Lower leg skin (tissue), 4 donors: ENCODE data around the gene PCDH15. TPM values are rescaled to one million over a fixed set of nuclear protein-coding genes. Genes with fewer than 3 reads are reported as not detected.

Experiments used
- DNase-seq, 2 donors: peaks; one replicate each; pipeline ENCODE4 v3.0.0-alpha.2; 2019; ENCODE audit warnings: low spot score in 2 of 2
- H3K4me3 ChIP-seq: fragments of 200-600 bp; sonication (generic); 2 replicates; pipeline ENCODE4 v1.5.1; 2017; ENCODE audit warnings: mild to moderate bottlenecking, low read depth; ENCODE audit not compliant: poor library complexity, severe bottlenecking
- CTCF ChIP-seq, 3 donors: fragments of 450-650 bp; IDR thresholded peaks; one replicate each; pipeline ENCODE4 v1.5.1; 2016; ENCODE audit warnings: antibody characterized with exemption in 3 of 3, mild to moderate bottlenecking in 3 of 3, moderate library complexity in 2 of 3
- POLR2A ChIP-seq, 2 donors: fragments of 450-650 bp; IDR thresholded peaks; one replicate each; pipeline ENCODE4 v1.6.1; 2016 to 2017; ENCODE audit warnings: antibody characterized with exemption in 2 of 2, mild to moderate bottlenecking in 1 of 2, moderate library complexity in 1 of 2
- WGBS, 2 donors: methylation state at CpG; one replicate each; pipeline ENCODE4 v1.1.5; 2018; 5-methylcytosine and 5-hydroxymethylcytosine counted together
- intact Hi-C: fragments of 100-400 bp; cut with DNase I; formaldehyde crosslinking; loops from one replicate; pipeline ENCODE4 v1.15.0; 2023; ENCODE audit warnings: low total_unique reads
- total RNA-seq, 4 donors: library from RNA; depleted of rRNA; stranded (reverse); fragments of >200 nt; gene quantifications; one replicate each; pipeline ENCODE4 v1.1.0, GENCODE V29; 2016

PCDH15 gene
- total RNA-seq, 4 donors from 2014 or later: not detected

GRCh38 chr10:54708021-54708420 lies 93.0 kb downstream of the PCDH15 start:
- no peak overlapping the region for H3K4me3 ChIP-seq
- 71 to 76% methylated on average over 2 of the region's 2 CpGs for WGBS, 2 donors
- intact Hi-C loops: no loop called here
- TF ChIP-seq POLR2A (IDR thresholded peaks at IDR 0.05): no peak
- no peak for TF ChIP-seq CTCF (IDR thresholded peaks at IDR 0.05)
- DNase-seq: no peak

- H3K4me3 ChIP-seq: no peak overlapping the region
- no peak for TF ChIP-seq CTCF (IDR thresholded peaks at IDR 0.05)
- no peak for TF ChIP-seq POLR2A (IDR thresholded peaks at IDR 0.05)
- no peak for DNase-seq
- intact Hi-C loops: no loop called here
- WGBS, 2 donors: 83 to 84% methylated on average over 3 of the region's 3 CpGs
Measured at GRCh38 chr10:54702583-54703485, 98.2 kb downstream of the PCDH15 start.

GRCh38 chr10:54691331-54691730 lies 109.7 kb downstream of the PCDH15 start:
- no peak for DNase-seq
- WGBS, 2 donors: 51 to 65% methylated on average over 1 of the region's 1 CpG
- no peak for TF ChIP-seq POLR2A (IDR thresholded peaks at IDR 0.05)
- TF ChIP-seq CTCF (IDR thresholded peaks at IDR 0.05): no peak
- H3K4me3 ChIP-seq: no peak overlapping the region
- intact Hi-C loops: no loop called here

GRCh38 chr10:54682554-54682953 lies 118.5 kb downstream of the PCDH15 start:
- no peak for TF ChIP-seq POLR2A (IDR thresholded peaks at IDR 0.05)
- no peak for TF ChIP-seq CTCF (IDR thresholded peaks at IDR 0.05)
- 33 to 41% methylated on average over 1 of the region's 1 CpG for WGBS, 2 donors
- no peak for DNase-seq
- no peak overlapping the region for H3K4me3 ChIP-seq
- intact Hi-C loops: no loop called here

GRCh38 chr10:54681136-54681535 lies 119.9 kb downstream of the PCDH15 start:
- intact Hi-C loops: no loop called here
- no peak overlapping the region for H3K4me3 ChIP-seq
- no peak for TF ChIP-seq CTCF (IDR thresholded peaks at IDR 0.05)
- no peak for TF ChIP-seq POLR2A (IDR thresholded peaks at IDR 0.05)
- WGBS, 2 donors: 85 to 98% methylated on average over 2 of the region's 2 CpGs
- DNase-seq: no peak
